ENCODE measurements around the gene USP49. TPM values are rescaled to one million over a fixed set of nuclear protein-coding genes. Genes with fewer than 3 reads are reported as not detected.

The USP49 gene
- total and polyA plus RNA-seq, 2 of the 13 experiments (the other 11 are each of a cell fraction or from before 2014, with no cell fraction given), result 2.9 to 4.3 TPM

DNA sequence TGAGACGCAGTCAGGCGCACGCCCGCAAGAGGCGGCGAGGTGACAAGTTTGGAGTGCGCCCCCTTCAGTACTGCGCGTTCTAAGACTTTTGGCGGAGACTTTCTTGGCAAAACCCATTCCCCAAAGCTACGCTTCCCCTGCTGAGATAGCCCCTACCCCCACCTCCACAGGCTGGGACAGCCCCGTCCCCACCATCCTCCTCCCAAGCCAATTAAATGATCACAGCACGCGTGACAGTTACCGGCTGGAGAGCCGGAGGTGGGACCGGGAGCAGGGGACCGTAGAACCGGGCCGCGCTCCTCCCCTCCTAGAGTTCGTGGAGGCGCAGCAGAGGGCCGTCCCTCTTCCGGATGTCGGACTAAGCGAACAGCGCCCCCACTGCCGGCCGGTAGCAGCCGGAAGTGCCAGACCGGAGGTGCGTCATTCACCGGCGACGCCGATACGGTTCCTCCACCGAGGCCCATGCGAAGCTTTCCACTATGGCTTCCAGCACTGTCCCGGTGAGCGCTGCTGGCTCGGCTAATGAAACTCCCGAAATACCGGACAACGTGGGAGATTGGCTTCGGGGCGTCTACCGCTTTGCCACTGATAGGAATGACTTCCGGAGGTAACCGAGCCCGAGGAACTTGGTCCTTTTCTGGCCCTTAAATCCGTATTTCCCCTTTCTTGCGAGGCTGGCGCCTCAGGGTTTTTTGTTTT, 107.8 kb downstream of the USP49 start, which contains the start of gene TOMM6 (continued):
- TF ChIP-seq, protein P1, sequence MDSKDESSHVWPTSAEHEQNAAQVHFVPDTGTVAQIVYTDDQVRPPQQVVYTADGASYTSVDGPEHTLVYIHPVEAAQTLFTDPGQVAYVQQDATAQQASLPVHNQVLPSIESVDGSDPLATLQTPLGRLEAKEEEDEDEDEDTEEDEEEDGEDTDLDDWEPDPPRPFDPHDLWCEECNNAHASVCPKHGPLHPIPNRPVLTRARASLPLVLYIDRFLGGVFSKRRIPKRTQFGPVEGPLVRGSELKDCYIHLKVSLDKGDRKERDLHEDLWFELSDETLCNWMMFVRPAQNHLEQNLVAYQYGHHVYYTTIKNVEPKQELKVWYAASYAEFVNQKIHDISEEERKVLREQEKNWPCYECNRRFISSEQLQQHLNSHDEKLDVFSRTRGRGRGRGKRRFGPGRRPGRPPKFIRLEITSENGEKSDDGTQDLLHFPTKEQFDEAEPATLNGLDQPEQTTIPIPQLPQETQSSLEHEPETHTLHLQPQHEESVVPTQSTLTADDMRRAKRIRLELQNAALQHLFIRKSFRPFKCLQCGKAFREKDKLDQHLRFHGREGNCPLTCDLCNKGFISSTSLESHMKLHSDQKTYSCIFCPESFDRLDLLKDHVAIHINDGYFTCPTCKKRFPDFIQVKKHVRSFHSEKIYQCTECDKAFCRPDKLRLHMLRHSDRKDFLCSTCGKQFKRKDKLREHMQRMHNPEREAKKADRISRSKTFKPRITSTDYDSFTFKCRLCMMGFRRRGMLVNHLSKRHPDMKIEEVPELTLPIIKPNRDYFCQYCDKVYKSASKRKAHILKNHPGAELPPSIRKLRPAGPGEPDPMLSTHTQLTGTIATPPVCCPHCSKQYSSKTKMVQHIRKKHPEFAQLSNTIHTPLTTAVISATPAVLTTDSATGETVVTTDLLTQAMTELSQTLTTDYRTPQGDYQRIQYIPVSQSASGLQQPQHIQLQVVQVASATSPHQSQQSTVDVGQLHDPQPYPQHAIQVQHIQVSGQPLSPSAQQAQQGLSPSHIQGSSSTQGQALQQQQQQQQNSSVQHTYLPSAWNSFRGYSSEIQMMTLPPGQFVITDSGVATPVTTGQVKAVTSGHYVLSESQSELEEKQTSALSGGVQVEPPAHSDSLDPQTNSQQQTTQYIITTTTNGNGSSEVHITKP (CRISPR knock-in tag; IDR thresholded peaks at IDR 0.05; ENCODE audit: low read depth), result peak; percentile 89
- TF ChIP-seq NR2F1 (CRISPR knock-in tag; IDR thresholded peaks at IDR 0.05), result no peak
- no peak for TF ChIP-seq SRY (CRISPR knock-in tag; IDR thresholded peaks at IDR 0.05)
- TF ChIP-seq, protein P2, sequence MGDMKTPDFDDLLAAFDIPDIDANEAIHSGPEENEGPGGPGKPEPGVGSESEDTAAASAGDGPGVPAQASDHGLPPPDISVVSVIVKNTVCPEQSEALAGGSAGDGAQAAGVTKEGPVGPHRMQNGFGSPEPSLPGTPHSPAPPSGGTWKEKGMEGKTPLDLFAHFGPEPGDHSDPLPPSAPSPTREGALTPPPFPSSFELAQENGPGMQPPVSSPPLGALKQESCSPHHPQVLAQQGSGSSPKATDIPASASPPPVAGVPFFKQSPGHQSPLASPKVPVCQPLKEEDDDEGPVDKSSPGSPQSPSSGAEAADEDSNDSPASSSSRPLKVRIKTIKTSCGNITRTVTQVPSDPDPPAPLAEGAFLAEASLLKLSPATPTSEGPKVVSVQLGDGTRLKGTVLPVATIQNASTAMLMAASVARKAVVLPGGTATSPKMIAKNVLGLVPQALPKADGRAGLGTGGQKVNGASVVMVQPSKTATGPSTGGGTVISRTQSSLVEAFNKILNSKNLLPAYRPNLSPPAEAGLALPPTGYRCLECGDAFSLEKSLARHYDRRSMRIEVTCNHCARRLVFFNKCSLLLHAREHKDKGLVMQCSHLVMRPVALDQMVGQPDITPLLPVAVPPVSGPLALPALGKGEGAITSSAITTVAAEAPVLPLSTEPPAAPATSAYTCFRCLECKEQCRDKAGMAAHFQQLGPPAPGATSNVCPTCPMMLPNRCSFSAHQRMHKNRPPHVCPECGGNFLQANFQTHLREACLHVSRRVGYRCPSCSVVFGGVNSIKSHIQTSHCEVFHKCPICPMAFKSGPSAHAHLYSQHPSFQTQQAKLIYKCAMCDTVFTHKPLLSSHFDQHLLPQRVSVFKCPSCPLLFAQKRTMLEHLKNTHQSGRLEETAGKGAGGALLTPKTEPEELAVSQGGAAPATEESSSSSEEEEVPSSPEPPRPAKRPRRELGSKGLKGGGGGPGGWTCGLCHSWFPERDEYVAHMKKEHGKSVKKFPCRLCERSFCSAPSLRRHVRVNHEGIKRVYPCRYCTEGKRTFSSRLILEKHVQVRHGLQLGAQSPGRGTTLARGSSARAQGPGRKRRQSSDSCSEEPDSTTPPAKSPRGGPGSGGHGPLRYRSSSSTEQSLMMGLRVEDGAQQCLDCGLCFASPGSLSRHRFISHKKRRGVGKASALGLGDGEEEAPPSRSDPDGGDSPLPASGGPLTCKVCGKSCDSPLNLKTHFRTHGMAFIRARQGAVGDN (CRISPR knock-in tag; IDR thresholded peaks at IDR 0.05), result peak; percentile 85
- TF ChIP-seq, protein P3, sequence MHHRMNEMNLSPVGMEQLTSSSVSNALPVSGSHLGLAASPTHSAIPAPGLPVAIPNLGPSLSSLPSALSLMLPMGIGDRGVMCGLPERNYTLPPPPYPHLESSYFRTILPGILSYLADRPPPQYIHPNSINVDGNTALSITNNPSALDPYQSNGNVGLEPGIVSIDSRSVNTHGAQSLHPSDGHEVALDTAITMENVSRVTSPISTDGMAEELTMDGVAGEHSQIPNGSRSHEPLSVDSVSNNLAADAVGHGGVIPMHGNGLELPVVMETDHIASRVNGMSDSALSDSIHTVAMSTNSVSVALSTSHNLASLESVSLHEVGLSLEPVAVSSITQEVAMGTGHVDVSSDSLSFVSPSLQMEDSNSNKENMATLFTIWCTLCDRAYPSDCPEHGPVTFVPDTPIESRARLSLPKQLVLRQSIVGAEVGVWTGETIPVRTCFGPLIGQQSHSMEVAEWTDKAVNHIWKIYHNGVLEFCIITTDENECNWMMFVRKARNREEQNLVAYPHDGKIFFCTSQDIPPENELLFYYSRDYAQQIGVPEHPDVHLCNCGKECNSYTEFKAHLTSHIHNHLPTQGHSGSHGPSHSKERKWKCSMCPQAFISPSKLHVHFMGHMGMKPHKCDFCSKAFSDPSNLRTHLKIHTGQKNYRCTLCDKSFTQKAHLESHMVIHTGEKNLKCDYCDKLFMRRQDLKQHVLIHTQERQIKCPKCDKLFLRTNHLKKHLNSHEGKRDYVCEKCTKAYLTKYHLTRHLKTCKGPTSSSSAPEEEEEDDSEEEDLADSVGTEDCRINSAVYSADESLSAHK (CRISPR knock-in tag; IDR thresholded peaks at IDR 0.05; ENCODE audit: borderline replicate concordance), result no peak
- no peak for TF ChIP-seq NFE2L2 (IDR thresholded peaks at IDR 0.05; ENCODE audit: low read length)
- TF ChIP-seq, protein P4, sequence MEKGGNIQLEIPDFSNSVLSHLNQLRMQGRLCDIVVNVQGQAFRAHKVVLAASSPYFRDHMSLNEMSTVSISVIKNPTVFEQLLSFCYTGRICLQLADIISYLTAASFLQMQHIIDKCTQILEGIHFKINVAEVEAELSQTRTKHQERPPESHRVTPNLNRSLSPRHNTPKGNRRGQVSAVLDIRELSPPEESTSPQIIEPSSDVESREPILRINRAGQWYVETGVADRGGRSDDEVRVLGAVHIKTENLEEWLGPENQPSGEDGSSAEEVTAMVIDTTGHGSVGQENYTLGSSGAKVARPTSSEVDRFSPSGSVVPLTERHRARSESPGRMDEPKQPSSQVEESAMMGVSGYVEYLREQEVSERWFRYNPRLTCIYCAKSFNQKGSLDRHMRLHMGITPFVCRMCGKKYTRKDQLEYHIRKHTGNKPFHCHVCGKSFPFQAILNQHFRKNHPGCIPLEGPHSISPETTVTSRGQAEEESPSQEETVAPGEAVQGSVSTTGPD (CRISPR knock-in tag; IDR thresholded peaks at IDR 0.05), result no peak
- 0 out of 2 replicates have a peak, but pooled peaks have one; percentile 76 for TF ChIP-seq XBP1 (CRISPR knock-in tag; IDR thresholded peaks at IDR 0.05)
- TF ChIP-seq, protein P5, sequence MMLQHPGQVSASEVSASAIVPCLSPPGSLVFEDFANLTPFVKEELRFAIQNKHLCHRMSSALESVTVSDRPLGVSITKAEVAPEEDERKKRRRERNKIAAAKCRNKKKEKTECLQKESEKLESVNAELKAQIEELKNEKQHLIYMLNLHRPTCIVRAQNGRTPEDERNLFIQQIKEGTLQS (CRISPR knock-in tag; IDR thresholded peaks at IDR 0.05), result no peak; the same call in 1 of the 2 replicates
- TF ChIP-seq SALL2 (CRISPR knock-in tag; IDR thresholded peaks at IDR 0.05), result peak; percentile 93
- TF ChIP-seq DPF2 (CRISPR knock-in tag; IDR thresholded peaks at IDR 0.05; ENCODE audit: borderline replicate concordance, low read depth), result no peak
- TF ChIP-seq RBM39 (IDR thresholded peaks at IDR 0.05; ENCODE audit: low read depth, low read length, poor library complexity, severe bottlenecking), result peak; percentile 48
- no peak for TF ChIP-seq MAFK (conservative IDR thresholded peaks at IDR 0.05 in 1 of 2, IDR thresholded peaks at IDR 0.05 in 1 of 2; ENCODE audit: low read length in 2 of 2)
